ENCODE data around the gene HIPK2.

HIPK2 gene

DNA sequence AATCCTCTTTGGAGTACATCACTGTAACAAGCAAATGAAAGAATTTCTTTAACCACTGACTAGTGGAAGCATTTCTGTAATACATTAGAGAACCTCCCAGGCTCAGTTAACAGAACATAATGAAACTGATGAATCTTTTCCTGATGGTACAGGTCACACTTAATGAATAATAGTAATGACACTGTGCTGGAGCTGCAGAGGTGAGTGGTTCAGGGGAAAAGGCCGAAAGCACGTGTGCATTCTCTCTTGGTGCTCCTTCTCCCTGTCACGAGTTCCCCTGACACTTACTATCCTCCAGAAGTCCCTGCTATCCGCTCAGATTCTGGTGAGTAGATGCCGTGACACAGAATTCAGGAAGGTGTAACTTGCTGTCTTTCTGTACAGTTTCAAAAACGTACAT is 8.0 kb downstream of the HIPK2 start:
- Histone ChIP-seq H3K4me3 (ENCODE audit: low read length in 2 of 2) (no peak overlapping the region), H3K9ac (ENCODE audit: low read length in 2 of 2) (no peak overlapping the region), H3K4me1 (ENCODE audit: control insufficient read depth, insufficient read depth, low read length) (peaks cover 2% of the 10 kb centered on the region), H3K27me3 (ENCODE audit: control insufficient read depth in 1 of 2, insufficient read depth in 2 of 2, low read length in 2 of 2) (no peaks in the 10 kb centered on the region), H3K9me3 (ENCODE audit: control insufficient read depth in 2 of 2, low read length in 2 of 2) (no peaks in the 10 kb centered on the region), H3K27ac (ENCODE audit: low read length) (no peak overlapping the region), H3K36me3 (ENCODE audit: control insufficient read depth in 2 of 2, insufficient read depth in 2 of 2, low read length in 2 of 2) (peaks cover 0 to 2% of the 10 kb centered on the region in 2 donors)

DNA sequence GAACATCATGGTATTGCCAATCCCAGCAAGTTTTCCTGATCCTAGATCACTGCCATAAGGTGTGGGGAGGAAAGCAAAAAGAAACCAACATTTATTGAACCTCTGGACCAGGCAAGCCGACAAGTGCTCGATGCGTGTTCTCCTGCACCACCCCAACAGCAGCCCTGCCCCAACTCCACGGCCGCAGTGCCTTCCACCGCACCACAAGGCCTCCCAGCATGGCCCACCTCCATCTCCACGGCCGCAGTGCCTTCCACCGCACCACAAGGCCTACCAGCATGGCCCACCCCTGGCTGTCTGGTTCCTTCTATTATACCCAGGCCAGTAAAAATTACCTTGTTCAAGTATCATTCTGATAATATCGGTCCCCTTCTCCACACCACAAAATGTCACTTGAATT is 8.7 kb downstream of the HIPK2 start:
- Histone ChIP-seq H3K36me3 (ENCODE audit: control insufficient read depth in 2 of 2, insufficient read depth in 2 of 2, low read length in 2 of 2) (peaks cover 0 to 2% of the 10 kb centered on the region in 2 donors), H3K4me3 (ENCODE audit: low read length in 2 of 2) (no peak overlapping the region), H3K27me3 (ENCODE audit: control insufficient read depth in 1 of 2, insufficient read depth in 2 of 2, low read length in 2 of 2) (no peaks in the 10 kb centered on the region), H3K9ac (ENCODE audit: low read length in 2 of 2) (no peak overlapping the region), H3K4me1 (ENCODE audit: control insufficient read depth, insufficient read depth, low read length) (peaks cover 2% of the 10 kb centered on the region), H3K27ac (ENCODE audit: low read length) (no peak overlapping the region), H3K9me3 (ENCODE audit: control insufficient read depth in 2 of 2, low read length in 2 of 2) (no peaks in the 10 kb centered on the region)

DNA sequence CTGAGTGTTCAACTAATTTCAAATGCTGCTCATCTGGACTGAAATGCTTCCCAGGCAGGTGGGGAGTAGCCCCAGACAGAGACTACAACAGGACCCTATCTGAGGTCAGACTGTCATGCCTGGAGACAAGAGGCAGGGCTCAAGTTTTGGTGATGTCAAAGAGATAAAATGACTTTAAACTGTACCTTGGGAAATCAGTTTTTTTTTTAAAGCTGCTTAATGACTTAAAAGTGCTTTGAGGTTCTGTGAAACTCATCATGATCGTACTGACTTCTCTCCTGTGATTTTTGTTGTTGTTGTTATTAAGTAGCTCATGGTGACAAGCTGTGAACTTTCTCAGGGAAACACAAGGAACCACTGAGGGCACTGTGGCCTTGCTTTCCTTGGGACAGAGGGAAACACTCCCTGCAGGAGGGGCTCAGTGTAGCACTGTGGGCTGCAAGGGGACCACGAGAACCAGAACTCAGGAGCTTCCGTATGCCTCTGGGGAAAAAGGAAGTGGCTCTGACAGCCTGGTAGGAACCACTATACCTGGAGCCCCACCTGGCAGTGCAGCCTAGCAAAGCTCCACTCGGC is 9.5 kb downstream of the HIPK2 start:
- Histone ChIP-seq H3K4me3 (ENCODE audit: low read length in 2 of 2) (no peak overlapping the region), H3K27me3 (ENCODE audit: control insufficient read depth in 1 of 2, insufficient read depth in 2 of 2, low read length in 2 of 2) (no peaks in the 10 kb centered on the region), H3K27ac (ENCODE audit: low read length) (no peak overlapping the region), H3K4me1 (ENCODE audit: control insufficient read depth, insufficient read depth, low read length) (peaks cover 2% of the 10 kb centered on the region), H3K9me3 (ENCODE audit: control insufficient read depth in 2 of 2, low read length in 2 of 2) (no peaks in the 10 kb centered on the region), H3K9ac (ENCODE audit: low read length in 2 of 2) (no peak overlapping the region), H3K36me3 (ENCODE audit: control insufficient read depth in 2 of 2, insufficient read depth in 2 of 2, low read length in 2 of 2) (peaks cover 0 to 2% of the 10 kb centered on the region in 2 donors)

DNA sequence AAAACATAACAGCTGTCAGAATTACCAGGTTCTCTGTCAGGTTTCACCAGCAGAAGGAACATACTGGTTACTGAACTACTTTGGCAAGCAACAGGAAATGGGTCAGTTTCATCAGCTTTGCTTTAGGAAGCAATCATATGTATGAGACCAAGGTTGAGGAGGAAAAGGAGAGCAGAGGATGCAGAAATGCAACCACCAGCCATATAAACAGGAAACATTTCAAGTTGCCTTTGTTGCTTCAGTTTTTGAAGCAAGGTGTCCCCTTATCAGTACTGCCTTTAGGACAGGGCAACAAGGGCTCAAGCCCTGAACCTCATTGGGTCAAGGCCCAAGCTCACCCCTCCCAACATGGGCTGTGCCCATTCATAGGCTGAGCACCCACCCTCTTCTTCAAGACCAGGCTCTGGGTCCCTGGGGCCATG is 10.2 kb downstream of the HIPK2 start:
- H3K9me3 ChIP-seq (ENCODE audit: control insufficient read depth in 2 of 2, low read length in 2 of 2), result no peaks in the 10 kb centered on the region
- no peak overlapping the region for H3K9ac ChIP-seq (ENCODE audit: low read length in 2 of 2)
- H3K36me3 ChIP-seq (ENCODE audit: control insufficient read depth in 2 of 2, insufficient read depth in 2 of 2, low read length in 2 of 2), result peaks cover 0 to 2% of the 10 kb centered on the region in 2 donors
- no peak overlapping the region for H3K4me3 ChIP-seq (ENCODE audit: low read length in 2 of 2)
- H3K27ac ChIP-seq (ENCODE audit: low read length), result no peak overlapping the region
- peaks cover 6% of the 10 kb centered on the region for H3K4me1 ChIP-seq (ENCODE audit: control insufficient read depth, insufficient read depth, low read length)
- H3K27me3 ChIP-seq (ENCODE audit: control insufficient read depth in 1 of 2, insufficient read depth in 2 of 2, low read length in 2 of 2), result no peaks in the 10 kb centered on the region

DNA sequence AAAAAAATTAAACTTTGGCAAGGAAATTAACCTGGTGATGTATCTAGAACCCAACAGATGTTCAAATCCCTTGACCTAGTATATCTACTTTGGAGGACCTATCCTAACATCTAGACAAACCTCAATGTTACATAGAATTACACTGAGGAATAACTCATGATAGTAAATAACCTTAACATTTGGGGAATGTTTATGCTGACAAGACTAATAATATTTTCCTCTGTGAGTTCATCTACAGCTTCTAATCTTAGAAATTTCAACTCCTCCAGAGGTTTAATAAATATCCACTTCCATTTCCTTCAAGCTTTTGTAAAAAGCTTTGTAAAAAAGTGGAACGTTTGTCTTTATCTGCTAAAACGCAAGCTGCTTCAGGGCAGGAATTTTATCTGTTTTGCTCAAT is 12.7 kb downstream of the HIPK2 start:
- Histone ChIP-seq H3K27me3 (ENCODE audit: control insufficient read depth in 1 of 2, insufficient read depth in 2 of 2, low read length in 2 of 2) (no peaks in the 10 kb centered on the region), H3K4me1 (ENCODE audit: control insufficient read depth, insufficient read depth, low read length) (peaks cover 6% of the 10 kb centered on the region), H3K4me3 (ENCODE audit: low read length in 2 of 2) (no peak overlapping the region), H3K36me3 (ENCODE audit: control insufficient read depth in 2 of 2, insufficient read depth in 2 of 2, low read length in 2 of 2) (peaks cover 0 to 6% of the 10 kb centered on the region in 2 donors), H3K27ac (ENCODE audit: low read length) (no peak overlapping the region), H3K9me3 (ENCODE audit: control insufficient read depth in 2 of 2, low read length in 2 of 2) (no peaks in the 10 kb centered on the region), H3K9ac (ENCODE audit: low read length in 2 of 2) (no peak overlapping the region)

DNA sequence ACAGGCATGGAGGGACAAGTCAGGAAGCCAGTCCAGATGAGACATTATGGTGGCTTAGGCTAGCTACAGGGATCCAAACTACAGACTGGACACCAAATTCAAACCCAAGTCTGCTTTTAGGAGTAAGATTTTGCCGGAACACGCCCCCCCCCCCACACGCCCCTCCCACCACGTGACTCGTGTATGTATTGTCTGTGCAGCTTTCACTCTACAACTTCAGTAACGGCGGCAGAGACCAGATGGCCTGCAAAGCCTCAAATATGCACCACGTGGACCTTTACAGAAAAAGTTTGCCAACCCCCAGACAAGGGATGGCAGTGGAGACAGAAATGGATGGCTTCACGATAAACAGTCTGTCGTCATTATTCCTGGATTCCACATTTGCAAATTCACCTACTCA is 14.5 kb downstream of the HIPK2 start:
- Histone ChIP-seq H3K9ac (ENCODE audit: low read length in 2 of 2) (no peak overlapping the region), H3K4me1 (ENCODE audit: control insufficient read depth, insufficient read depth, low read length) (peaks cover 5% of the 10 kb centered on the region), H3K4me3 (ENCODE audit: low read length in 2 of 2) (no peak overlapping the region), H3K9me3 (ENCODE audit: control insufficient read depth in 2 of 2, low read length in 2 of 2) (no peaks in the 10 kb centered on the region), H3K36me3 (ENCODE audit: control insufficient read depth in 2 of 2, insufficient read depth in 2 of 2, low read length in 2 of 2) (peaks cover 0 to 4% of the 10 kb centered on the region in 2 donors), H3K27me3 (ENCODE audit: control insufficient read depth in 1 of 2, insufficient read depth in 2 of 2, low read length in 2 of 2) (no peaks in the 10 kb centered on the region), H3K27ac (ENCODE audit: low read length) (no peak overlapping the region)

DNA sequence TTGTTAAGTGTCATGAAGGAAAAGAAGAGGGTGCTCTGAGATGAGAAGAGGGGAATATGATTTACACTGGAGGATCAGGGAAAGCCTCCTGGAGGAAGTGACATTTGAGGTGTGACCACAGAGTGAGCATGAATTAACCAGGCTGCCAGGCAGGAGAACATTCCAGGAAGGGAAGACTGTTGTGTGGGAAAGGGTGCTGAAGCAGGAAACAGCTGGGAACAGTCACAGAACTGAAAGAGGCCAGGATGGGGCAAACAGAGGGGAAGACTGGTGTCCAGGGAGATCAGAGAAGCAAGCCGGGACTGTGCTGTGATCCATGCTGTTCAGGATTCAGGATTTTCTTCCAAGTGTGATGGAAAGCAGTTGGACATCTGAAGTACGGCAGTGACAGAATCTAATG is 14.9 kb downstream of the HIPK2 start:
- peaks cover 5% of the 10 kb centered on the region for H3K4me1 ChIP-seq (ENCODE audit: control insufficient read depth, insufficient read depth, low read length)

DNA sequence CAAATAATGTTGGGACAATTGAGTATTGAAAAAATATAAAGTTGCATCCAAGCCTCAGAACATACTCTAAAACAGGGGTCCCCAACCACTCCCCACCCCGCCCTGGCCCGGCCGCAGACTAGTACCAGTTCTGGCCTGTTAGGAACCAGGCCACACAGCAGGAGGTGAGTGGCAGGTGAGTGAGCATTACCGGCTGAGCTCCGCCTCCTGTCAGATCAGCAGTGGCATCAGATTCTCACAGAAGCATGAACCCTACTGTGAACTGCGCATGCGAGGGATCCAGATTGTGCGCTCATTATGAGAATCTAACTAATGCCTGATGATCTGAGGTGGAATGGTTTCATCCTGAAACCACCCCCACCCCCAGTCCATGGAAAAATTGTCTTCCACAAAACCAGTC is 19.4 kb downstream of the HIPK2 start:
- Histone ChIP-seq H3K9me3 (ENCODE audit: control insufficient read depth in 2 of 2, low read length in 2 of 2) (no peaks in the 10 kb centered on the region), H3K27ac (ENCODE audit: low read length) (no peak overlapping the region), H3K9ac (ENCODE audit: low read length in 2 of 2) (no peak overlapping the region), H3K36me3 (ENCODE audit: control insufficient read depth in 2 of 2, insufficient read depth in 2 of 2, low read length in 2 of 2) (peaks cover 0 to 4% of the 10 kb centered on the region in 2 donors), H3K27me3 (ENCODE audit: control insufficient read depth in 1 of 2, insufficient read depth in 2 of 2, low read length in 2 of 2) (no peaks in the 10 kb centered on the region), H3K4me3 (ENCODE audit: low read length in 2 of 2) (no peak overlapping the region), H3K4me1 (ENCODE audit: control insufficient read depth, insufficient read depth, low read length) (peaks cover 5% of the 10 kb centered on the region)

More for the DNA sequence above, 14.9 kb downstream of the HIPK2 start:
- Histone ChIP-seq H3K36me3 (ENCODE audit: control insufficient read depth in 2 of 2, insufficient read depth in 2 of 2, low read length in 2 of 2) (peaks cover 0 to 4% of the 10 kb centered on the region in 2 donors), H3K9ac (ENCODE audit: low read length in 2 of 2) (no peak overlapping the region), H3K27me3 (ENCODE audit: control insufficient read depth in 1 of 2, insufficient read depth in 2 of 2, low read length in 2 of 2) (no peaks in the 10 kb centered on the region), H3K27ac (ENCODE audit: low read length) (no peak overlapping the region), H3K9me3 (ENCODE audit: control insufficient read depth in 2 of 2, low read length in 2 of 2) (no peaks in the 10 kb centered on the region), H3K4me3 (ENCODE audit: low read length in 2 of 2) (no peak overlapping the region)

DNA sequence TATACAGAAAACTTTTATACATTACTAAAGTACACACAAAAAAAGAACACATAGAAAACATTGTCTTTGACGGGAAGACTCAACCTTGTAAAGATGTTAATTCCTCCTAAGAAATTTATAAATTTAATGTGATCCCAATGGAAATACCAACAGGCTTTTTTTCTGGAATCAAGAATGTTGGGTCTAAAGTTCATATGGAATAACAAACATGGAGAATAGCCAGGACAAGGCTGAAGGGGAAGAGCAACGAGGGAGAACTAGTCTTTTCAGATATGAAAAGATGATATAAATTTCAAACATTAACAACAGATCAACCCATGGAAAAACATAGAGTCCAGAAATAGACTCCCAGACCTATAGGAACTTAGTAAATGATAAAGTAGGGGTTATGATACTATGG is 19.8 kb downstream of the HIPK2 start:
- no peak overlapping the region for H3K9ac ChIP-seq (ENCODE audit: low read length in 2 of 2)
- peaks cover 3% of the 10 kb centered on the region for H3K4me1 ChIP-seq (ENCODE audit: control insufficient read depth, insufficient read depth, low read length)
- H3K27ac ChIP-seq (ENCODE audit: low read length), result no peak overlapping the region
- no peaks in the 10 kb centered on the region for H3K9me3 ChIP-seq (ENCODE audit: control insufficient read depth in 2 of 2, low read length in 2 of 2)
- H3K4me3 ChIP-seq (ENCODE audit: low read length in 2 of 2), result no peak overlapping the region
- H3K27me3 ChIP-seq (ENCODE audit: control insufficient read depth in 1 of 2, insufficient read depth in 2 of 2, low read length in 2 of 2), result no peaks in the 10 kb centered on the region
- H3K36me3 ChIP-seq (ENCODE audit: control insufficient read depth in 2 of 2, insufficient read depth in 2 of 2, low read length in 2 of 2), result peaks cover 0 to 4% of the 10 kb centered on the region in 2 donors

DNA sequence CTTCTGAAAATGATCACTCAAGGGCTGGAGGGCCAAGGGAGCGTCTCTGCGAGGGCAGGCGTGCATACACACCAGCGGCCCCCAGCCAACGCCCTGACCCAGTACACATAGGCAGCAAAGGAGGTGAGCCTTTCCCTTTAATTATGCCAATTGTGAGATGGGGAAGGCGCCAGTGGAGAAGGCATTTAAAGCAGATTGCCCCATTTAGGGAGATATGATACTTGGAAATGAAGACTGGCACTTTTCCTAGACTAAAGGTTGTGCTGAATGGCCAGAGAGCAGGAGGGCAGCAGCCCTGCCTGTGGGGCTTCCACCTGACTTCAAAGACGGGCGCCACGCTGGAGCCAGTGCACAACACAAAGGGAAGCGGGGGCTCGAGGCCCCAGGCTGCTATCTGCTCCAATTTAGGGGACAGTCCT is 24.1 kb downstream of the HIPK2 start:
- H3K4me3 ChIP-seq (ENCODE audit: low read length in 2 of 2), result no peak overlapping the region
- H3K4me1 ChIP-seq (ENCODE audit: control insufficient read depth, insufficient read depth, low read length), result peaks cover 4% of the 10 kb centered on the region
- no peak overlapping the region for H3K9ac ChIP-seq (ENCODE audit: low read length in 2 of 2)
- H3K9me3 ChIP-seq (ENCODE audit: control insufficient read depth in 2 of 2, low read length in 2 of 2), result no peaks in the 10 kb centered on the region
- no peak overlapping the region for H3K27ac ChIP-seq (ENCODE audit: low read length)
- H3K27me3 ChIP-seq (ENCODE audit: control insufficient read depth in 1 of 2, insufficient read depth in 2 of 2, low read length in 2 of 2), result no peaks in the 10 kb centered on the region
- no peaks in the 10 kb centered on the region for H3K36me3 ChIP-seq (ENCODE audit: control insufficient read depth in 2 of 2, insufficient read depth in 2 of 2, low read length in 2 of 2)

DNA sequence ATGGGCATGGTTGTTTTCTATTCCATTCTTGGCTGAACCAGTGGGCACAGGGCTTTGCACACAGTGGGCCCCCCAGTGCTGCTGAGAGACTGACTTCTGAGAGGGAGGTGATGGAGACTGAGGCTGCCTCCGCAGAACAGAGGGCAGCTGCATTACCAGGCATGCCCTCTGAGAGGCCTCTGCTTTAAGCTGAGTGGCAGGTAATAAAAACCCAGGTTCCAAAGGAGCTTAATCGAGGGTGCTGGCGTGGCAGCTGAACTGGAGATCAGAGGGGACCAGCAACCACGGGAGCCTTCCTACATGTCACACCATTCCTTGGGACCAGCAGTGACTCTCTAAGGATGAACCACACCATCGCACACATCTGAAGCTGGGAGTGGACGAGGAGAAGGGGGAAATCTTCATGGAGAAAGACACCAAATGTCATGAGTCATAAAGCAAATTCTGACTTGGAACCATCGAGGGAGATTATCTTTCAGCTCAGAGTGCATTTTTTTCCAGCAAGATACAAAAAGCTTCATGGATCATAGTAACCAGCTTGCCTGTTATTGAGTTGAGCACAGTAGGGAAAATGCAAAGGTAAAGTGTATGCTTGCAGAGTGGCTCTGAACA is 24.6 kb downstream of the HIPK2 start:
- Histone ChIP-seq H3K27me3 (ENCODE audit: control insufficient read depth in 1 of 2, insufficient read depth in 2 of 2, low read length in 2 of 2) (no peaks in the 10 kb centered on the region), H3K9ac (ENCODE audit: low read length in 2 of 2) (no peak overlapping the region), H3K4me1 (ENCODE audit: control insufficient read depth, insufficient read depth, low read length) (peaks cover 4% of the 10 kb centered on the region), H3K4me3 (ENCODE audit: low read length in 2 of 2) (no peak overlapping the region), H3K27ac (ENCODE audit: low read length) (no peak overlapping the region), H3K36me3 (ENCODE audit: control insufficient read depth in 2 of 2, insufficient read depth in 2 of 2, low read length in 2 of 2) (no peaks in the 10 kb centered on the region), H3K9me3 (ENCODE audit: control insufficient read depth in 2 of 2, low read length in 2 of 2) (no peaks in the 10 kb centered on the region)

All from stomach smooth muscle (tissue), 2 donors.